Activated CD4-positive, alpha-beta memory T cell treated with anti-CD3 and anti-CD28 coated beads, Interleukin-2, amount 10 ng/mL, durations not matched to agents 7 days and 5 days (primary cell): ENCODE data around the gene LRP10. TPM values are rescaled to one million over a fixed set of nuclear protein-coding genes. Genes with fewer than 3 reads are reported as not detected.

ENCODE experiments used
- CTCF ChIA-PET: fragments of 350-600 bp; sonication (Branson Sonifier 250); formaldehyde crosslinking; loops from one replicate; lab custom pipeline; 2021; ENCODE audit warnings: antibody characterized with exemption, inconsistent platforms; lab: Charles Lee
- POLR2A ChIA-PET: fragments of 350-600 bp; sonication (Branson Sonifier 250); formaldehyde crosslinking; loops from one replicate; lab custom pipeline; 2021; ENCODE audit warnings: antibody characterized with exemption; lab: Charles Lee
- DNase-seq: peaks from one replicate; pipeline ENCODE4 v3.0.0-alpha.2; 2020
- H3K27ac Mint-ChIP-seq: one replicate; pipeline ENCODE4 v1.8.0; 2021; ENCODE audit warnings: mild to moderate bottlenecking, mixed read lengths
- H3K27me3 Mint-ChIP-seq: one replicate; pipeline ENCODE4 v1.8.0; 2021; ENCODE audit warnings: mixed read lengths
- H3K36me3 Mint-ChIP-seq: one replicate; pipeline ENCODE4 v1.8.0; 2021; ENCODE audit warnings: low read depth, mixed read lengths
- H3K4me1 Mint-ChIP-seq: one replicate; pipeline ENCODE4 v1.8.0; 2021; ENCODE audit warnings: mixed read lengths
- H3K4me3 Mint-ChIP-seq: one replicate; pipeline ENCODE4 v1.8.0; 2021; ENCODE audit warnings: mild to moderate bottlenecking, mixed read lengths
- H3K9me3 Mint-ChIP-seq: one replicate; pipeline ENCODE4 v1.8.0; 2021; ENCODE audit warnings: mixed read lengths
- total RNA-seq, 2 experiments: library from RNA; stranded (reverse); gene quantifications; one replicate each; pipeline ENCODE4 v1.2.3, GENCODE V29; 2021

Gene LRP10
- total RNA-seq, 2 experiments from 2014 or later: 88.5 to 98.6 TPM

DNA sequence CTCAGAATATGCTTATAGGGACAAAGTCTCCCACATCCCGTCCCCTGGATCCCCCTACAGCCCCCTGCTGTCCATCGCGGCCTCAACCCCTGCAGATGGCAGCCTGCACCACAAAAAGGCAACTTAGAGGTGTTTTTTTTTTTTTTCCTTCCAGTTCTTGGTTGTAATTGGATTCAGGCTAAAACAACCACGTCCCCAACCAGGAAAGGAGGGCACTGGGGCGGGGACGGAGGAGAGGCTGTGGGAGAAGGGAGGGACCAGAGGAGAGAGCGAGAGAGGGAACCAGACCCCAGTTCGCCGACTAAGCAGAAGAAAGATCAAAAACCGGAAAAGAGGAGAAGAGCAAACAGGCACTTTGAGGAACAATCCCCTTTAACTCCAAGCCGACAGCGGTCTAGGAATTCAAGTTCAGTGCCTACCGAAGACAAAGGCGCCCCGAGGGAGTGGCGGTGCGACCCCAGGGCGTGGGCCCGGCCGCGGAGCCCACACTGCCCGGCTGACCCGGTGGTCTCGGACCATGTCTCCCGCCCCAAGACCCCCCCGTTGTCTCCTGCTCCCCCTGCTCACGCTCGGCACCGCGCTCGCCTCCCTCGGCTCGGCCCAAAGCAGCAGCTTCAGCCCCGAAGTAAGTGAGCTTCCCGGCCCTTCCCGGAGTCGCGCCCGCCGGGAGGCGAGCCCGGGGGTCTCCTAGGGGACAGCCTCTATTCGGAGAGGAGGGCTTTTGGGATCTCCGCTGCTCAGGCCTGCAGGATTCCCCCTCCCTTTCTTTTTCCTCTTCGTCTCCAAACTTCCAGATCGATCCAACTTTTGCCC, 35.0 kb upstream of the LRP10 start, which contains the start of gene MMP14:
MMP14 (plus strand) TSS at position 285 of the 813 bp plus-strand sequence; CDS start at position 518, 233 bp downstream.
- ChIA-PET POLR2A (interaction anchor here (0.8 kb wide), 1 partner anchor 35 kb away, joined by 3 read pairs; the partner anchor contains the start of gene LRP10), CTCF (interaction anchor here (0.6 to 6.4 kb wide), 3 partner anchors 13 to 64 kb away, joined by 3 to 62 read pairs (median 4); no protein-coding TSS in a partner anchor)
- Mint-ChIP-seq H3K27ac (no peak within 1 kb of the TSS), H3K27me3 (peaks cover 15% of the 10 kb centered on the region), H3K4me1 (peaks cover 11% of the 10 kb centered on the region), H3K9me3 (no peaks in the 10 kb centered on the region), H3K4me3 (no peak within 1 kb of the TSS), H3K36me3 (peaks cover 35% of the 10 kb centered on the region)
- no peak for DNase-seq

DNA sequence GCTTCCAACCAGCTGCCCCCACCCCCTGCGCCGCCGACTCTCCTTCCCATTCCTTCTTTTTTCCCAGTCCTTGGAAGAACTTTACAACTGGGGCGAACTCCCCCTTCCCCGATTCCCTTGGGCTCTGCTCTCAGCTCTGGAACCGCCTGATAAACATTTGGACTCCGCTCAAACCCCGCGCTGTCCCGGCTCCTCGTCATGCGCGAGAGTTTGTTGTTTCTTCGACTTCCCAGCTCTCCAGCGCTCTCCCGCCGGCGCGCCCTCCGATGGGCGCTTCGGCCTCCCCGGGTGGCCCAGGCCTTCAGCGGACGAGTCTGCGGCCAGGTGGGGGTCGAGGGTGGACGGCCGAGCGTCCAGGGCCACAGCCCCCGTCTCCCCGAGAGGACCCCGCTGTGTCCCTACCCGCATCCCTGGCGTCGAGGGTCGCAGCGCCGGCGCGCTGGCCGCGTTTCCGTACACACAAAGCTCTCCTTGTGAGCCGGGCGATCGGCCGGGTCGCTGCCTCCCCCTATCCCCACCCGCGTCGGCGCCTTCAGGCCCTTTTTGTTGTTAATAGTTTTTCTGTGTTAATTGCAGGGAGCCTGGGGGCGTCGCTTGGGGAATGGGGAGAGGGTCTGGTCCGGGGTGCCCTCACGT, 34.3 kb upstream of the LRP10 start:
- Mint-ChIP-seq H3K4me3 (no peak overlapping the region), H3K36me3 (peaks cover 30% of the 10 kb centered on the region), H3K9me3 (no peaks in the 10 kb centered on the region), H3K4me1 (peaks cover 7% of the 10 kb centered on the region), H3K27me3 (peaks cover 15% of the 10 kb centered on the region), H3K27ac (no peak overlapping the region)
- ChIA-PET POLR2A (interaction anchor here (0.8 kb wide), 1 partner anchor 34 kb away, joined by 3 read pairs; the partner anchor contains the start of gene LRP10), CTCF (interaction anchor here (1.2 to 6.4 kb wide), 2 partner anchors 14 to 16 kb away, joined by 3 to 62 read pairs; no protein-coding TSS in a partner anchor)
- no peak for DNase-seq

DNA sequence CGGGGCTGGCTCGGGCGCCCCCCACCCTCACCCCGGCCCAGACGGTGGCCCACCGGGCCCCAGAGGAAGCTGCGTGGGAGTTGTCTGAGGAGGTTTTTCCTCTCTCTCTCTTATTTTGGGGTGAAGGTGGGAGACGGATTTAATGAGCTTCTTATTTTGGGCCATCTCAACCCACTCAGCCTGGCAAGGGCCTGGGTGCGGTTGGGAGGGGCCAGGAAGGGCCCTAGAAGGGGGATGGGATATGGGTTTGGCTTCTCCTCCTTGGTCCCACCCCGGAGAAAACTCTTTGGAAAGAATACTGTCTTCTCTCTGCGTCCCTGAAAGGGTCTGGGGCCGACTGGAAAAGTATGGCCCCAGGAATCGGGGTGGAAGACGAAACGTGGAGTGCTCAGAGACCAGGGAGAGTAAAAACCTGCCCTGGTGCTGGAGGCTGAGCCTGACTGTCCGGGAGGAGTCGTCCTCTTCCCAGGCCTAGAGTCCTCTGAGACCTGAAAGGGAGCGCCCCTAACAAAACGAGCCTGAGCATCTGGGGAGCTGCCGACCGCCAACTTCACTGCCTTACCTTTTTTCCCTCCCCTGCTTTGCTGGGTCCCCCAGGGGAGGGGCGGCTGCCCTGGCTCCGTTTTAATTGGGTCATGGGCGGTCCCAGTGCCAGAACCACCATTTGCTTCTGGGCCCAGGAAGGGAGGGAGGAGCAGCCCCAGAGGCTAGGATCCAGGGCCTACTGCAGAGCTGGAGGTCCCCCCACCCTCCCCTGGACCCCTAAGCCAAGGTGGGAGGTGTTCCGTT, 33.6 kb upstream of the LRP10 start:
- Mint-ChIP-seq H3K4me1 (peaks cover 7% of the 10 kb centered on the region), H3K27ac (no peak overlapping the region), H3K9me3 (no peaks in the 10 kb centered on the region), H3K36me3 (peaks cover 30% of the 10 kb centered on the region), H3K27me3 (peaks cover 15% of the 10 kb centered on the region), H3K4me3 (no peak overlapping the region)
- no peak for DNase-seq
- ChIA-PET POLR2A (interaction anchor here (1.0 to 1.3 kb wide), 3 partner anchors 8 to 13 kb away, joined by 4 to 8 read pairs (median 5); partner anchors contain the start of gene MRPL52), CTCF (interaction anchor here (0.5 to 6.4 kb wide), 4 partner anchors 15 to 267 kb away, joined by 3 to 62 read pairs (median 4); no protein-coding TSS in a partner anchor)

DNA sequence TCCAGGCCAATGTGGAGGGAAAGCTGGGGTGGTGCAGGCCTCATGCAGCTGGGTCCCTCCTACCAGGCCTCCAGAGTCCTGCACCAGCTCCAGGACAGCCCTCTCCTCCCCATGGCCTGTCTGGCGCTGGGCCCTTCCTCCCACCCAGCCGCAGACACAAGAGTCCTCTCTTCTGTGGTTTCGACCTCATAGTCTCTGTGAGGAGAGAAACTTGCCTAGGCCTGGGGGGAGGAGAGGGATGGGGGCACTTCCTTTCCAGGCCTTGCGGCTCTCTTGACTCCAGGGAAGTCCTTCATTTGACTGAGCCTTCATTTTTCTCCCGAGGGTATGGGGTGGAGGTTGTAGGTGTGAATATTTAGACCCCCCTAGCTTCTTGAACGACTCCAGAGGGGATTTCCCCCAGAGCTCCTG, 32.9 kb upstream of the LRP10 start:
- POLR2A ChIA-PET: interaction anchor here (1.0 to 1.3 kb wide), 5 partner anchors 8 to 17 kb away, joined by 3 to 8 read pairs (median 4); partner anchors contain the start of gene MRPL52

DNA sequence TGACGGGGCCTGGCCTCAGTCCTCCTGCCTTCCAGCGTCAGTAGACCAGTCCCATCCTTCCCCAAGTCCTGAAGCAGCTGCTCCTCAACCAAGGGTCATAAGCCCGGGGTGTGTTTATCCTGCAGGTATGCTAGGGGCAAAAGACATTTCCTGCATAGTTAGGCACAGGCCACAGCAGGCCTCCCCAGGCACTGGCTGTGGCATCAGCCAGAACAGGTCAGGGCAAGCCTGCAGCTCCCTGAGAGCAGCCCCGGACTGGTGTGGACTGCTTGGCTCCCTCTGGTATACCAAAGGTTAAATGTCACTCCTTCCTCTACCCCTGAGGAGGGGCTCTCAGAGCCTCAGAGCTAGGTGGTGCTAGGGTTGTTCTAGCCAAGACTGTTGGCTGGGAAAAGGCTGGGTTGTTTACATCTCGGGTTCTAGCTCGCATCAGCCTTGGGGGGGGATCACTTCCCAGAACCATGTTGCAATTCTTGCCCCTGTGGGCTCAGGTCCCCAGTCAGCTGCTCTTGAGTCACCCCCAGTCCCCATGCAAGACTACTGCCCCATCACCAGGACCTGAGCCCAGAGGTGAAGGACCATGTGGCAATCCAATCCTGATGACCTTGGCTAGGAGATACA, 32.3 kb upstream of the LRP10 start:
- Mint-ChIP-seq H3K27me3 (peaks cover 18% of the 10 kb centered on the region), H3K4me1 (peaks cover 7% of the 10 kb centered on the region), H3K9me3 (no peaks in the 10 kb centered on the region), H3K27ac (no peak overlapping the region), H3K4me3 (no peak overlapping the region), H3K36me3 (peaks cover 25% of the 10 kb centered on the region)
- CTCF ChIA-PET: interaction anchor here (1.0 to 6.4 kb wide), 3 partner anchors 9 to 219 kb away, joined by 3 to 62 read pairs (median 3); no protein-coding TSS in a partner anchor
- POLR2A ChIA-PET: interaction anchor here (1.0 to 1.3 kb wide), 4 partner anchors 9 to 16 kb away, joined by 3 to 8 read pairs (median 4); partner anchors contain the start of gene MRPL52
- DNase-seq: no peak

More for the DNA sequence above, 32.9 kb upstream of the LRP10 start:
- Mint-ChIP-seq H3K27me3 (peaks cover 18% of the 10 kb centered on the region), H3K4me1 (peaks cover 7% of the 10 kb centered on the region), H3K27ac (no peak overlapping the region), H3K9me3 (no peaks in the 10 kb centered on the region), H3K4me3 (no peak overlapping the region), H3K36me3 (peaks cover 26% of the 10 kb centered on the region)
- DNase-seq: no peak
- CTCF ChIA-PET: interaction anchor here (0.5 to 6.4 kb wide), 3 partner anchors 14 to 267 kb away, joined by 3 to 62 read pairs (median 4); no protein-coding TSS in a partner anchor

DNA sequence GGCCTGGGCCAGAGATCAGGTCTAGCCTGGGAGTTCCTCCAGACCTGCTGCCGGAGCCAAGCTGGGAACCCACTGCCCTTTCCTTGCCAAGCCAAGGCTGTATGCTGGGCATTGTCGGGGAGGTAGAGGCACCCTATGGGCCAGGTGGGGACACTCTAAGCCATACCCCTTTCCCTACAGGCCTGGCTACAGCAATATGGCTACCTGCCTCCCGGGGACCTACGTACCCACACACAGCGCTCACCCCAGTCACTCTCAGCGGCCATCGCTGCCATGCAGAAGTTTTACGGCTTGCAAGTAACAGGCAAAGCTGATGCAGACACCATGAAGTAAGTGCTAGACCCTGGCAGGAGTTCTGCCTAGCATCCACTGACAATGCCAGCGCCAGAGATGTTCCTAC, 30.2 kb upstream of the LRP10 start:
- Mint-ChIP-seq H3K36me3 (peaks cover 6% of the 10 kb centered on the region), H3K4me3 (no peak overlapping the region), H3K4me1 (peaks cover 6% of the 10 kb centered on the region), H3K27ac (no peak overlapping the region), H3K27me3 (peaks cover 19% of the 10 kb centered on the region), H3K9me3 (no peaks in the 10 kb centered on the region)
- DNase-seq: no peak
- ChIA-PET POLR2A (interaction anchor here (0.5 to 1.1 kb wide), 2 partner anchors 11 to 116 kb away, joined by 3 to 6 read pairs; no protein-coding TSS in a partner anchor), CTCF (interaction anchor here (0.7 to 1.6 kb wide), 3 partner anchors 11 to 32 kb away, joined by 3 to 7 read pairs (median 3); partner anchors contain the start of gene MRPL52)

DNA sequence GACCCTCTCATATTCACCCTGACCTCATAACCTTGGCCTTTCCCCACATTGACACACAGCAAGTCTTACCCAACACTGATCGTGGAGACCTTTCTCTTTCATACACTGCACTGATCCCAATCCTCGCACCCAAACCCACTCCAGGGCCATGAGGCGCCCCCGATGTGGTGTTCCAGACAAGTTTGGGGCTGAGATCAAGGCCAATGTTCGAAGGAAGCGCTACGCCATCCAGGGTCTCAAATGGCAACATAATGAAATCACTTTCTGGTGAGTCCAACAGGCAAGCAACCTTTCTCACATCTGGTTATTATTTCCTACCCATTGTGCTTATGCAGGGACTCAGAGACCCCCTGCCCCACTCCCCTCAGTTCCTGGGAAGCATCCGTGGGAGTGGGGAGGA, 29.8 kb upstream of the LRP10 start:
- no peaks in the 10 kb centered on the region for H3K9me3 Mint-ChIP-seq
- DNase-seq: no peak
- H3K4me3 Mint-ChIP-seq: no peak overlapping the region
- H3K27ac Mint-ChIP-seq: no peak overlapping the region
- peaks cover 4% of the 10 kb centered on the region for H3K36me3 Mint-ChIP-seq
- peaks cover 18% of the 10 kb centered on the region for H3K27me3 Mint-ChIP-seq
- CTCF ChIA-PET: interaction anchor here (0.7 to 1.6 kb wide), 2 partner anchors 11 to 12 kb away, joined by 3 to 7 read pairs; partner anchors contain the start of gene MRPL52
- POLR2A ChIA-PET: no interaction called here
- peaks cover 5% of the 10 kb centered on the region for H3K4me1 Mint-ChIP-seq

DNA sequence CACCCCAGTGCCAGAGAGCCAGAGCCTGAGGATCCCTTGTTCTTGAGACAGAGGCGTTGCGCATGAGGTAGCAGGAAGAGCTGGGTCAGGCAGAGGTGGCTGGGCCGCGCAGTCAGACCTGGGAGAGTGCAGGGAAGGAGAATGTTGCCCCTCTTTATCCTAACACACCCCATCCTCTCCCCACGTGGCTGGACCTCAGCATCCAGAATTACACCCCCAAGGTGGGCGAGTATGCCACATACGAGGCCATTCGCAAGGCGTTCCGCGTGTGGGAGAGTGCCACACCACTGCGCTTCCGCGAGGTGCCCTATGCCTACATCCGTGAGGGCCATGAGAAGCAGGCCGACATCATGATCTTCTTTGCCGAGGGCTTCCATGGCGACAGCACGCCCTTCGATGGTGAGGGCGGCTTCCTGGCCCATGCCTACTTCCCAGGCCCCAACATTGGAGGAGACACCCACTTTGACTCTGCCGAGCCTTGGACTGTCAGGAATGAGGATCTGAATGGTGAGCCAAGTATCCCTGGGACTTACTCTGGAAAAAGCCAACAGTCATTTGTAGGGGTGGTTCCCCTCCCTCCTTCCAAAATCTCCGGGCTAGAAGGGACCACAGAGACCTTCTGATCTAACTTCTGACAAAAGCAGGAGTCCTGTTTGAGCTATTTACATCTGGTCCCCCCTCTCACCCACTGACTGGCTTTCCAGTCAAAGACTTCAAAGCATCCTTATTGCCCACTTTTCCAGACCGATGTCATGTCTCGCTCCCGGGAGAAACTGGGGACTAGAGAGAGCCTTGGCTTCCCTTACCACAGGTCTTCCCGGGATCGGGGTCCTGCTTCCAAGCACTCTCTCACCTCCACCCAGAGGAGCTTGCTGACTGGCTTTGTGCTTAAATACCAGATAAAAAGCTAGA, 29.1 kb upstream of the LRP10 start:
- Mint-ChIP-seq H3K4me3 (no peak overlapping the region), H3K27me3 (peaks cover 14% of the 10 kb centered on the region), H3K9me3 (no peaks in the 10 kb centered on the region), H3K36me3 (no peaks in the 10 kb centered on the region), H3K4me1 (peaks cover 2% of the 10 kb centered on the region), H3K27ac (no peak overlapping the region)
- ChIA-PET CTCF (no interaction called here), POLR2A (interaction anchor here (0.9 to 1.0 kb wide), 2 partner anchors 12 to 30 kb away, joined by 3 to 4 read pairs; no protein-coding TSS in a partner anchor)
- DNase-seq: no peak

DNA sequence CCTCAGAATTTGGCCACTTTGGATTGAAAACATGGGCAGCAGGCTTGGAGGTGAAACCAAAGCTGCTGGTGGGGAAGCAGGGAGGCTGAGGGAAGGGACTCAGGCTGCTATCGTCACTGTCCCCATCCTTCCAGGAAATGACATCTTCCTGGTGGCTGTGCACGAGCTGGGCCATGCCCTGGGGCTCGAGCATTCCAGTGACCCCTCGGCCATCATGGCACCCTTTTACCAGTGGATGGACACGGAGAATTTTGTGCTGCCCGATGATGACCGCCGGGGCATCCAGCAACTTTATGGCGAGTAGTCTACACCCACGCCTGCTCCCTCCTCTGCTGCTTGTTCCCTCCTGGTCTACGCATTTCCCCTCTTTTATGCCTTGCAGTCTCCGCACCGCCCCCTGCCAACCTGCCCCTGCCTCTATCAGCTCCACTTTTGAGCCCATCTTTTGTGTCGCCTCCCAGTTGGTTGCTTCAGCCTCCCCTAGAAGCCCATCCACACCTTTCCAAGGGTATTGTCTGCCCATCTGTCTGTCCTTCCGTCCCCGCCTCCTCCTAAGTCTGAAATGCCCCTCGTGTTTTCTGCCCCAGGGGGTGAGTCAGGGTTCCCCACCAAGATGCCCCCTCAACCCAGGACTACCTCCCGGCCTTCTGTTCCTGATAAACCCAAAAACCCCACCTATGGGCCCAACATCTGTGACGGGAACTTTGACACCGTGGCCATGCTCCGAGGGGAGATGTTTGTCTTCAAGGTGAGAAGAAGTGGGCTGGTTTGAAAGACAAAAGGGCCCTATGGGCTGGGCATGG, 28.2 kb upstream of the LRP10 start:
- H3K36me3 Mint-ChIP-seq: no peaks in the 10 kb centered on the region
- DNase-seq: no peak
- peaks cover 11% of the 10 kb centered on the region for H3K27me3 Mint-ChIP-seq
- H3K4me1 Mint-ChIP-seq: peaks cover 2% of the 10 kb centered on the region
- ChIA-PET CTCF (no interaction called here), POLR2A (interaction anchor here (0.9 to 1.0 kb wide), 2 partner anchors 13 to 29 kb away, joined by 3 to 4 read pairs; no protein-coding TSS in a partner anchor)
- no peak overlapping the region for H3K4me3 Mint-ChIP-seq
- no peak overlapping the region for H3K27ac Mint-ChIP-seq
- H3K9me3 Mint-ChIP-seq: no peaks in the 10 kb centered on the region
